Central memory CD8-positive, alpha-beta T cell (primary cell): ENCODE results near the gene FAM237A.

Experiments used
- ATAC-seq: fragments of 150-1000 bp; cut with Tn5 transposase; replicated peaks from 2 replicates; pipeline ENCODE4 v1.10.0; 2022; ENCODE audit warnings: mild to moderate bottlenecking, moderate FRiP score, moderate number of reproducible peaks; ENCODE audit not compliant: poor library complexity, severe bottlenecking; ENCODE audit errors: extremely low read depth
- DNase-seq, 2 donors: peaks; one replicate each; pipeline ENCODE4 v3.0.0; 2021; ENCODE audit warnings: low spot score in 2 of 2
- H3K27ac Mint-ChIP-seq: one replicate; pipeline ENCODE4 v1.8.0; 2022; ENCODE audit warnings: low read depth, mild to moderate bottlenecking, moderate library complexity, mixed read lengths
- H3K27me3 Mint-ChIP-seq: one replicate; pipeline ENCODE4 v1.8.0; 2022; ENCODE audit warnings: mixed read lengths
- H3K36me3 Mint-ChIP-seq: one replicate; pipeline ENCODE4 v1.8.0; 2022; ENCODE audit warnings: mild to moderate bottlenecking, moderate library complexity, mixed read lengths; ENCODE audit not compliant: insufficient read depth
- H3K4me1 Mint-ChIP-seq: one replicate; pipeline ENCODE4 v1.8.0; 2022; ENCODE audit warnings: mixed read lengths
- H3K4me3 Mint-ChIP-seq: one replicate; pipeline ENCODE4 v1.8.0; 2022; ENCODE audit warnings: mild to moderate bottlenecking, moderate library complexity, mixed read lengths
- H3K9me3 Mint-ChIP-seq: one replicate; pipeline ENCODE4 v1.8.0; 2022; ENCODE audit warnings: mixed read lengths

The FAM237A gene

DNA sequence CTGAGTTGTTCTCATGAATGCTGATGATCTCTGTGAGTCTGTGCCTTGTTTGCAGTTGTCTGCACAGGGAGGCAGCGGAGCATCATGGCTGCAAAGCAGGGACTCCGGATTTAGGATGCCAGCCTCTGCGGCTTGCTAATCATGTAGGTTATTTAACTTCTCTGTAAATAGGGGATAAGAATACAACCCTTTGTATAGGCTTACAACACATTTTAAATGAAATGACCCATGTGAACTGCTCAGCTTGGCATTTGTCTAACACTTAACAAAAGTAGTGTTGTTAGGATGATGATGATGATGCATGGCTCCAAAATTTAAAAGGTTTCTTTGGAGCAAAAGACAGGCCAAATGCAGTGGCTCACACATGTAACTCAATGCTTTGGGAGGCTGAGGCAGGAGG, 56.5 kb downstream of the FAM237A start:
- H3K9me3 Mint-ChIP-seq, result no peaks in the 10 kb centered on the region
- H3K36me3 Mint-ChIP-seq, result peaks cover 2% of the 10 kb centered on the region
- H3K27ac Mint-ChIP-seq, result no peak overlapping the region
- no peaks in the 10 kb centered on the region for H3K4me1 Mint-ChIP-seq
- no peak overlapping the region for H3K4me3 Mint-ChIP-seq
- no peak for ATAC-seq
- H3K27me3 Mint-ChIP-seq, result peaks cover 49% of the 10 kb centered on the region
- no peak for DNase-seq
